Liver (tissue), 3 donors: ENCODE data around the gene HDAC9.

Experiments
- FOXA1 ChIP-seq: IDR thresholded peaks from 2 replicates; pipeline ENCODE4 v1.6.1; 2016; ENCODE audit warnings: antibody characterized with exemption
- GABPA ChIP-seq, 2 donors: IDR thresholded peaks in 1 of 2; conservative IDR thresholded peaks in 1 of 2; 2 replicates each; pipeline ENCODE4 v1.6.1; 2016; ENCODE audit warnings: antibody characterized with exemption in 2 of 2, mild to moderate bottlenecking in 1 of 2, moderate library complexity in 1 of 2
- MAX ChIP-seq: IDR thresholded peaks from 2 replicates; pipeline ENCODE4 v1.6.1; 2016; ENCODE audit warnings: antibody characterized with exemption
- RXRA ChIP-seq, 2 donors: IDR thresholded peaks; 2 replicates each; pipeline ENCODE4 v1.6.1; 2017 to 2018; ENCODE audit warnings: antibody characterized with exemption in 2 of 2, mild to moderate bottlenecking in 1 of 2
- SP1 ChIP-seq: IDR thresholded peaks from 2 replicates; pipeline ENCODE4 v1.6.1; 2018; ENCODE audit warnings: antibody characterized with exemption, mild to moderate bottlenecking
- TAF1 ChIP-seq: conservative IDR thresholded peaks from 2 replicates; pipeline ENCODE4 v1.6.1; 2016; ENCODE audit warnings: antibody characterized with exemption, mild to moderate bottlenecking
- TF ChIP-seq, protein P1 (sequence below): fragments of 150-350 bp; IDR thresholded peaks from 2 replicates; pipeline ENCODE4 v1.5.1; 2017; ENCODE audit warnings: improper control_type of control experiment, low read depth, low read length; ENCODE audit not compliant: missing input control
- TF ChIP-seq, protein P2 (sequence below): IDR thresholded peaks from 2 replicates; pipeline ENCODE4 v1.6.1; 2016; ENCODE audit warnings: antibody characterized with exemption
- TF ChIP-seq, protein P3 (sequence below): IDR thresholded peaks from 2 replicates; pipeline ENCODE4 v1.6.1; 2016; ENCODE audit warnings: antibody characterized with exemption, mild to moderate bottlenecking
- donor health status: healthy.
- donor health status: healthy.

DNA sequence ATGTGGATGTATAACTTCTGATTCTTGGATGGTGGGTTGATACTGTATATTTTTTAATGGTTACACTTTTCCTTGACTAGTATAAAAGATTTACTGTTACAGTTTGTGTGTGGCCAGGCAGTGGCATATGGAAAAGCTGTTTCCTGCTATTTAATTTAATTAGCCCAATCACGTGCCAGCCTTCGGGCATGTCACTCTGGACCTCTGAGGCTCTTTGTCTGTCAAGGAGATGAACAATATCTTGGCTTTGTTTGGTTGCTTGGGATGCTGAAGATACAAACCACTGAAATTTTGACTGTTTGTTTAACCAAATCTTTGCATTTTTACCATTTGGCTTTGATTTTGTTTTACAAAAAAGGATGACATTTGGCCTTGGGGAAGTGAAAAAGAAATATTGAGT lies 185.0 kb downstream of the HDAC9 start:
- TF ChIP-seq SP1, result no peak
- TF ChIP-seq, protein P1, sequence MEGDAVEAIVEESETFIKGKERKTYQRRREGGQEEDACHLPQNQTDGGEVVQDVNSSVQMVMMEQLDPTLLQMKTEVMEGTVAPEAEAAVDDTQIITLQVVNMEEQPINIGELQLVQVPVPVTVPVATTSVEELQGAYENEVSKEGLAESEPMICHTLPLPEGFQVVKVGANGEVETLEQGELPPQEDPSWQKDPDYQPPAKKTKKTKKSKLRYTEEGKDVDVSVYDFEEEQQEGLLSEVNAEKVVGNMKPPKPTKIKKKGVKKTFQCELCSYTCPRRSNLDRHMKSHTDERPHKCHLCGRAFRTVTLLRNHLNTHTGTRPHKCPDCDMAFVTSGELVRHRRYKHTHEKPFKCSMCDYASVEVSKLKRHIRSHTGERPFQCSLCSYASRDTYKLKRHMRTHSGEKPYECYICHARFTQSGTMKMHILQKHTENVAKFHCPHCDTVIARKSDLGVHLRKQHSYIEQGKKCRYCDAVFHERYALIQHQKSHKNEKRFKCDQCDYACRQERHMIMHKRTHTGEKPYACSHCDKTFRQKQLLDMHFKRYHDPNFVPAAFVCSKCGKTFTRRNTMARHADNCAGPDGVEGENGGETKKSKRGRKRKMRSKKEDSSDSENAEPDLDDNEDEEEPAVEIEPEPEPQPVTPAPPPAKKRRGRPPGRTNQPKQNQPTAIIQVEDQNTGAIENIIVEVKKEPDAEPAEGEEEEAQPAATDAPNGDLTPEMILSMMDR, result no peak
- TF ChIP-seq TAF1, result no peak
- no peak for TF ChIP-seq FOXA1
- TF ChIP-seq, protein P2, sequence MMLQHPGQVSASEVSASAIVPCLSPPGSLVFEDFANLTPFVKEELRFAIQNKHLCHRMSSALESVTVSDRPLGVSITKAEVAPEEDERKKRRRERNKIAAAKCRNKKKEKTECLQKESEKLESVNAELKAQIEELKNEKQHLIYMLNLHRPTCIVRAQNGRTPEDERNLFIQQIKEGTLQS, result no peak
- TF ChIP-seq, protein P3, sequence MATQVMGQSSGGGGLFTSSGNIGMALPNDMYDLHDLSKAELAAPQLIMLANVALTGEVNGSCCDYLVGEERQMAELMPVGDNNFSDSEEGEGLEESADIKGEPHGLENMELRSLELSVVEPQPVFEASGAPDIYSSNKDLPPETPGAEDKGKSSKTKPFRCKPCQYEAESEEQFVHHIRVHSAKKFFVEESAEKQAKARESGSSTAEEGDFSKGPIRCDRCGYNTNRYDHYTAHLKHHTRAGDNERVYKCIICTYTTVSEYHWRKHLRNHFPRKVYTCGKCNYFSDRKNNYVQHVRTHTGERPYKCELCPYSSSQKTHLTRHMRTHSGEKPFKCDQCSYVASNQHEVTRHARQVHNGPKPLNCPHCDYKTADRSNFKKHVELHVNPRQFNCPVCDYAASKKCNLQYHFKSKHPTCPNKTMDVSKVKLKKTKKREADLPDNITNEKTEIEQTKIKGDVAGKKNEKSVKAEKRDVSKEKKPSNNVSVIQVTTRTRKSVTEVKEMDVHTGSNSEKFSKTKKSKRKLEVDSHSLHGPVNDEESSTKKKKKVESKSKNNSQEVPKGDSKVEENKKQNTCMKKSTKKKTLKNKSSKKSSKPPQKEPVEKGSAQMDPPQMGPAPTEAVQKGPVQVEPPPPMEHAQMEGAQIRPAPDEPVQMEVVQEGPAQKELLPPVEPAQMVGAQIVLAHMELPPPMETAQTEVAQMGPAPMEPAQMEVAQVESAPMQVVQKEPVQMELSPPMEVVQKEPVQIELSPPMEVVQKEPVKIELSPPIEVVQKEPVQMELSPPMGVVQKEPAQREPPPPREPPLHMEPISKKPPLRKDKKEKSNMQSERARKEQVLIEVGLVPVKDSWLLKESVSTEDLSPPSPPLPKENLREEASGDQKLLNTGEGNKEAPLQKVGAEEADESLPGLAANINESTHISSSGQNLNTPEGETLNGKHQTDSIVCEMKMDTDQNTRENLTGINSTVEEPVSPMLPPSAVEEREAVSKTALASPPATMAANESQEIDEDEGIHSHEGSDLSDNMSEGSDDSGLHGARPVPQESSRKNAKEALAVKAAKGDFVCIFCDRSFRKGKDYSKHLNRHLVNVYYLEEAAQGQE, result no peak
- no peak for TF ChIP-seq RXRA (IDR thresholded peaks at IDR 0.05)
- no peak for TF ChIP-seq GABPA (IDR thresholded peaks at IDR 0.05 in 1 of 2, conservative IDR thresholded peaks at IDR 0.05 in 1 of 2)
- TF ChIP-seq MAX, result no peak
